RWPE2 (cell line): ENCODE results near the gene TUBGCP3.

Experiments
- ATAC-seq: fragments of 200-7000 bp; cut with Tn5 transposase; 3 replicates; pipeline ENCODE4 v1.9.1; 2021; ENCODE audit warnings: low read depth
- DNase-seq: peaks from one replicate; pipeline ENCODE4 v3.0.0-alpha.2; 2020; ENCODE audit warnings: low spot score
- H3K27ac ChIP-seq: fragments of 450-650 bp; 2 replicates; pipeline ENCODE4 v1.5.1; 2017; ENCODE audit warnings: mild to moderate bottlenecking; ENCODE audit not compliant: poor library complexity, severe bottlenecking
- H3K27me3 ChIP-seq: fragments of 250-450 bp; sonication (Bioruptor Pico); 2 replicates; pipeline ENCODE4 v1.5.1; 2021; ENCODE audit warnings: mild to moderate bottlenecking, moderate library complexity; ENCODE audit not compliant: insufficient read depth, poor library complexity, severe bottlenecking
- H3K36me3 ChIP-seq: fragments of 250-450 bp; sonication (Bioruptor Pico); 2 replicates; pipeline ENCODE4 v1.5.1; 2020; ENCODE audit warnings: low read depth, mild to moderate bottlenecking, moderate library complexity
- H3K4me1 ChIP-seq: fragments of 250-450 bp; sonication (Bioruptor Pico); 2 replicates; pipeline ENCODE4 v1.5.1; 2021; ENCODE audit warnings: mild to moderate bottlenecking, moderate library complexity; ENCODE audit not compliant: insufficient read depth, poor library complexity, severe bottlenecking
- H3K4me3 ChIP-seq: fragments of 250-450 bp; sonication (Bioruptor Pico); 2 replicates; pipeline ENCODE4 v1.5.1; 2021; ENCODE audit warnings: mild to moderate bottlenecking, moderate library complexity; ENCODE audit not compliant: severe bottlenecking
- H3K9me3 ChIP-seq: fragments of 250-450 bp; sonication (Bioruptor Pico); 2 replicates; pipeline ENCODE4 v1.5.1; 2021; ENCODE audit warnings: mild to moderate bottlenecking, moderate library complexity; ENCODE audit not compliant: severe bottlenecking
- CTCF ChIP-seq: fragments of 450-650 bp; IDR thresholded peaks from one replicate; pipeline ENCODE4 v1.5.1; 2017; ENCODE audit warnings: mild to moderate bottlenecking, moderate library complexity; ENCODE audit not compliant: poor library complexity, severe bottlenecking

Gene TUBGCP3

GRCh38 chr13:112454648-112455334, 133.2 kb downstream of the TUBGCP3 start:
- H3K4me1 ChIP-seq, result no peaks in the 10 kb centered on the region
- TF ChIP-seq CTCF, result no peak
- H3K27me3 ChIP-seq, result peaks cover 14% of the 10 kb centered on the region
- no peak overlapping the region for H3K27ac ChIP-seq
- ATAC-seq, result no peak
- H3K4me3 ChIP-seq, result no peak overlapping the region
- no peaks in the 10 kb centered on the region for H3K9me3 ChIP-seq
- H3K36me3 ChIP-seq, result no peaks in the 10 kb centered on the region
- DNase-seq, result peak; percentile 33

- ATAC-seq (no peak), DNase-seq (peak; percentile 23)
- no peaks in the 10 kb centered on the region for H3K9me3 ChIP-seq
- H3K4me1 ChIP-seq, result no peaks in the 10 kb centered on the region
- TF ChIP-seq CTCF, result no peak
- H3K36me3 ChIP-seq, result no peaks in the 10 kb centered on the region
- H3K27ac ChIP-seq, result no peak overlapping the region
- peaks cover 14% of the 10 kb centered on the region for H3K27me3 ChIP-seq
- no peak overlapping the region for H3K4me3 ChIP-seq
Measured at GRCh38 chr13:112453874-112454647, 133.9 kb downstream of the TUBGCP3 start.

GRCh38 chr13:112453207-112453829, 134.6 kb downstream of the TUBGCP3 start:
- Histone ChIP-seq H3K4me3 (no peak overlapping the region), H3K27me3 (peaks cover 14% of the 10 kb centered on the region), H3K36me3 (no peaks in the 10 kb centered on the region), H3K27ac (no peak overlapping the region), H3K9me3 (no peaks in the 10 kb centered on the region), H3K4me1 (no peaks in the 10 kb centered on the region)
- no peak for DNase-seq
- TF ChIP-seq CTCF, result no peak
- no peak for ATAC-seq

GRCh38 chr13:112452380-112453206, 135.4 kb downstream of the TUBGCP3 start:
- Histone ChIP-seq H3K9me3 (no peaks in the 10 kb centered on the region), H3K27ac (no peak overlapping the region), H3K27me3 (peaks cover 14% of the 10 kb centered on the region), H3K4me3 (no peak overlapping the region), H3K4me1 (no peaks in the 10 kb centered on the region), H3K36me3 (no peaks in the 10 kb centered on the region)
- no peak for DNase-seq
- TF ChIP-seq CTCF, result no peak
- ATAC-seq, result no peak
